DMS53 treated with DMSO at 0.1 percent for 48 hours (cell line): ENCODE results near the gene SLFN11.
"Not testable (repeated sequence)": the region's sequence is repeated elsewhere in the genome, so short reads cannot be mapped to it uniquely, and the experiment has no call there.

ENCODE experiments used
- DNase-seq: peaks from one replicate; lab custom pipeline; 2025; ENCODE audit not compliant: unreplicated experiment; lab: John Stamatoyannopoulos, UW

SLFN11 gene

GRCh38 chr17:35359398-35359797 lies 14.0 kb downstream of the SLFN11 start:
- no peak for DNase-seq

GRCh38 chr17:35352284-35352683 lies 21.1 kb downstream of the SLFN11 start:
- DNase-seq = no peak

GRCh38 chr17:35350493-35350892 lies 22.9 kb downstream of the SLFN11 start:
- no peak for DNase-seq

- peak; percentile 4 for DNase-seq
These were observed 27.3 kb downstream of the SLFN11 start for GRCh38 chr17:35345926-35346771.

GRCh38 chr17:35345445-35345925 lies 27.9 kb downstream of the SLFN11 start:
- DNase-seq = no peak

GRCh38 chr17:35344262-35344661 lies 29.2 kb downstream of the SLFN11 start:
- no peak for DNase-seq

GRCh38 chr17:35342276-35342675 lies 31.1 kb downstream of the SLFN11 start:
- no peak for DNase-seq

- no peak for DNase-seq
These were observed 31.9 kb downstream of the SLFN11 start for GRCh38 chr17:35341411-35341992.

- no peak for DNase-seq
These were observed 35.2 kb downstream of the SLFN11 start for GRCh38 chr17:35338230-35338629.

- no peak for DNase-seq
These were observed 36.1 kb downstream of the SLFN11 start for GRCh38 chr17:35337364-35337763.

- not testable (repeated sequence) for DNase-seq
These were observed 39.8 kb downstream of the SLFN11 start for GRCh38 chr17:35333578-35333977.

GRCh38 chr17:35322749-35323148 lies 50.7 kb downstream of the SLFN11 start:
- DNase-seq = no peak

GRCh38 chr17:35315971-35316370 lies 57.5 kb downstream of the SLFN11 start:
- DNase-seq = no peak

GRCh38 chr17:35315283-35315682 lies 58.1 kb downstream of the SLFN11 start:
- no peak for DNase-seq

GRCh38 chr17:35314415-35315216 lies 58.8 kb downstream of the SLFN11 start:
- no peak for DNase-seq

- no peak for DNase-seq
These were observed 59.5 kb downstream of the SLFN11 start for GRCh38 chr17:35313875-35314409.

- DNase-seq = peak; percentile 29
These were observed 60.4 kb downstream of the SLFN11 start for GRCh38 chr17:35312790-35313711.

- DNase-seq = no peak
These were observed 61.1 kb downstream of the SLFN11 start for GRCh38 chr17:35312346-35312745.

- not testable (repeated sequence) for DNase-seq
These were observed 64.1 kb downstream of the SLFN11 start for GRCh38 chr17:35309345-35309744.
